Duodenal mucosa (tissue), 2 donors: ENCODE results near the gene MICALL2.

Experiments
- H3K27ac ChIP-seq: one replicate; pipeline ENCODE4 v1.7.0; 2013; ENCODE audit warnings: low read depth, low read length
- H3K27me3 ChIP-seq, 2 donors: one replicate each; pipeline ENCODE4 v1.7.0; 2013; ENCODE audit warnings: low read length in 2 of 2, control low read depth in 1 of 2; ENCODE audit not compliant: insufficient read depth in 2 of 2, control insufficient read depth in 1 of 2
- H3K36me3 ChIP-seq, 2 donors: one replicate each; pipeline ENCODE4 v1.7.0; 2013; ENCODE audit warnings: low read length in 2 of 2, control low read depth in 1 of 2; ENCODE audit not compliant: insufficient read depth in 2 of 2, control insufficient read depth in 1 of 2
- H3K4me1 ChIP-seq, 2 donors: one replicate each; pipeline ENCODE4 v1.7.0; 2013; ENCODE audit warnings: low read length in 2 of 2, control low read depth in 1 of 2; ENCODE audit not compliant: insufficient read depth in 2 of 2, control insufficient read depth in 1 of 2
- H3K4me3 ChIP-seq, 2 donors: one replicate each; pipeline ENCODE4 v1.7.0; 2013; ENCODE audit warnings: low read length in 2 of 2, low read depth in 1 of 2
- H3K9ac ChIP-seq, 2 donors: one replicate each; pipeline ENCODE4 v1.7.0; 2013; ENCODE audit warnings: low read length in 2 of 2, low read depth in 1 of 2
- H3K9me3 ChIP-seq, 2 donors: one replicate each; pipeline ENCODE4 v1.7.0; 2013; ENCODE audit warnings: low read length in 2 of 2, control low read depth in 1 of 2; ENCODE audit not compliant: control insufficient read depth in 1 of 2

The MICALL2 gene

DNA sequence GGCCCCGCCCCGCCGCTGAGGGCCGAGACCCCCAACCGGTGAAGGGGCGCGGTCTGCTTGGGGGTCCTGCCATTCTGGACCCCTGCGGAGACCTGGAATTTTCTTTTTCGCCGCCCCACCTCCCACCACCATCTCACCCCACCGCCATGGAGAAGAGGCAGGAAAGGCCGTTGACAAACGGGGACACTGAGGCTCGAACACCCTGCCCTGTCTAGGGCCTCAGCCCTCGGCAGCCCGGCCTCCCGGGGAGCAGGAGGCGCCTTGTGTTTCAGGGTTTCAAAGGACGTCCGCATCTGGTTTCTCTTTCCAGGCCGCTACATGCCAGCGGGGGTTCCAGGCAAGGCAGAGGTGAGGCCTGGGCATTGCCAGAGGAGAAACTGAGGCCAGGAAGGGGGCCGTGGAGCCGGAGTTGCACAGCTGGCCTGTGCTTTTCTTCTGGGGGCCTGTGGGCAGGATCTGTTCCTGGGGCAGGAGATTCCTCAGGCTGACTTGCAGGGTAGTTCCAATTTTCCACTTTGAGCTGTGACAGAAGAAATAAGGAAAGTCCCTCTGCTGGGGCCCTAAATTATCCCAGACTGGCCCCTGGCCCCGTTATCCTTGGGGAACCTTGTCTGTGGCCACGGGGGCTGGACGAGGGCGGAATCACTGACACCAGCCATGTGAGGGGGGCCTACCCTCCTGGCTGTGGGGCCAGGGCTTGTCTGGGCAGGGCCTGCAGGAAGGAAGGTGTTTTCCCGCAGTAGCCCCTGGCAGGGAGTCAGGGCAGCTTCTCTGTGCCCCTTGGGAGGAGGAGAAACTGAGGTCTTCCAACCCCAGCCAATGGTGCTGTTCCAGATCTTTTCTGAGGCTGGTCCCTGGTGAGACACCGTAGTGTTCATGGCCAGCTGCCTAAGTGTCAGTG, 900 bp upstream of the MICALL2 start:
- H3K27me3 ChIP-seq, result no peaks in the 10 kb centered on the region
- H3K4me3 ChIP-seq, result peak overlapping the region; percentile 65 to 68
- no peaks in the 10 kb centered on the region for H3K36me3 ChIP-seq
- H3K4me1 ChIP-seq, result peaks cover 62 to 82% of the 10 kb centered on the region in 2 donors
- peak overlapping the region; percentile 80 to 88 for H3K9ac ChIP-seq
- H3K27ac ChIP-seq, result peak overlapping the region; percentile 96
- H3K9me3 ChIP-seq, result no peaks in the 10 kb centered on the region

DNA sequence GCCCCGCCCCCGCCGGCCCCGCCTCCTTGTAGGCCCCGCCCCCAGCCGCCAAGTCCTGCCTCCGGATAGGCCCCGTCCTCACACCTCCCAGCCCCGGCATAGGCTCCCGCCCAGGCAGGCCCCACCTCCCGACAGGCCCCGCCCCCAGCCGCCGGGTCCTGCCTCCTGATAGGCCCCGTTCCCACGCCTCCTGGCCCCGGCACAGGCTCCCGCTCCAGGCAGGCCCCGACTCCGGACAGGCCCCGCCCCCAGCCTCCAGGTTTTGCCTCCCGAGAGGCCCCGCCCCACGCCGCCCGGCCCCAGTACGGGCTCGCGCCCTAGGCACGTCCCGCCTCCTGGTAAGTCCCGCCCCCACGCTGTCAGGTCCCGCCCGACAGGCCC, 232 bp upstream of the MICALL2 start:
- Histone ChIP-seq H3K9me3 (no peaks in the 10 kb centered on the region), H3K4me3 (peak overlapping the region in 1 of 2 donors; percentile 65), H3K36me3 (no peaks in the 10 kb centered on the region), H3K27ac (no peak overlapping the region), H3K9ac (peak overlapping the region in 1 of 2 donors; percentile 80), H3K4me1 (peaks cover 65 to 86% of the 10 kb centered on the region in 2 donors), H3K27me3 (no peaks in the 10 kb centered on the region)

DNA sequence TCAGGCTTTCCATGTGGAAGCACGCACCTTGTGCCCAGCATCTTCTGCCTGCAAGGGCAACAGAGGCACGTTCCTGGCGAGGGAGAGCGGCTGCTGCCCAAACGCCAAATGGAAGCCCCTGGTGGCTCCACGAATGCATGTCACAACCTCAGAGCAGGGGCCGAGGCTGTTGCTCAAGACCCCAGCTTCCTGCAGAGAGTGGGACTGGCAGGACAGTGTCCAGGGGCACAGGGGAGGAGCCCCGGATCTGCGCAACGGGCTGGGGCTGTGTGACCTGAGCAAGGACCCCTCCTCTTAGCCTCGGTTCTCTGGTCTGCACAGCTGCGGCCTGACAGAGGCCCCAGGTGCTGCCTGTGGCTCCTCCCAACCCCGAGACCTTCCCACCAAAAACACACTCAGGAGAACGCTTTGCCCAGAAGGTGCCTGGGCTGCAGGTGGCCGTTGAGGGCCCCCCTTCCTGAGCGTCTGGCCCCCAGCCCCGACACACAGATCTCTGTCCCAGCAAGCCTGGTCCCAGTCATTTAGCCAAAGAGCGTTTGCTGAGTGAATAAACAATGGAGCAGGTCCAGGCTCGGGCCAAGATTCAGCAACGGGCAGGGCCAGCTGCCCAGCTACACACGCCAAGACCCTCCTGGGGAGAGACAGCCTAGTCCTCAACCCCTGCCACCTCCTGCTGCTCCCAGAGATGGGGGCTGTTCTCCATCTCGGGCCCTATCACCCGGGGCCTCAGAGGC, 1.2 kb downstream of the MICALL2 start:
- Histone ChIP-seq H3K4me1 (peaks cover 52 to 74% of the 10 kb centered on the region in 2 donors), H3K9me3 (no peaks in the 10 kb centered on the region), H3K27me3 (no peaks in the 10 kb centered on the region), H3K27ac (peak overlapping the region; percentile 88), H3K36me3 (no peaks in the 10 kb centered on the region), H3K4me3 (peak overlapping the region; percentile 88 to 93), H3K9ac (peak overlapping the region; percentile 81 to 88)

DNA sequence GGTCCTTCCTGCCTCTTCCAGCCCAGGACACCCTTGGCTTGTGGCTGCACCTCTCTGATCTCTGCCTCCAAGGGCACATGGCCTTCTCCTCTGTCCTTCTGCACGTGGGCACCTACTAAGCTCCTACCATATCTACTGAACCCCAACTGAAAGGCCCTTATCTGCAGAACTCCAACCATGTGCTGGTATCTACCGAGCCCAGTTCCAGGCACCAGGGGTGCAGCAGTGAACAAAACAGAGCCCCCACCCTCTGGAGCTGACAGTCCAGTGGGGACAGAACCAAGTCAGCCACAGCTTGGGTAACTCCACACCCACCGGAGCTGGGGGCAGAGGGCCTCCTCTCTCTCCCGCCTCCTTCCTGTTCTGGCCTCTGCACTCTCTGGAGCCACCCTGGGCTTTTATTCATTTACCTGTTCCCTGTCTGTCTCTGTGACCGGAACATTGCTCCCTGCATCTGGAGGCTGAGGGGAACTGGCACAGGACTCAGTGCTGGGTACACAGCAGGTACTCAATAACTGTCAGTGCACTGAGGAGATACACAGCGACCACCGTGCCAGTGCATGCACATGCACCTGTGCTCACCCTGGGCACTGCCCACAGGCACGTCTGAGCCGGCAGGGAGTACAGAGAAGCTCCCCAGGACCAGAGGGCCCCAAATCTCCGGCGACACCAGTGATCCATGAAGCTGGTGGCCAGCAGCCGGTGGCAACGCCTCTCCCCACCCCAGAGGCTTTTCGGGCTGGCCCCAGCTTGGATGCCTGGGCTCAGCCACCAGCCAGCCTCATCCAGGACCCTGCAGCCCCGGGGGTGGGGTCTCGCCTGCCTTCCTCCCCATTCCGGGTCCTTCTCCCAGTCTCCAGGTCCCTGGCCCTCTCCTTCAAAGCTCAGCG, 2.0 kb downstream of the MICALL2 start:
- H3K36me3 ChIP-seq, result no peaks in the 10 kb centered on the region
- H3K4me1 ChIP-seq, result peaks cover 45 to 71% of the 10 kb centered on the region in 2 donors
- no peaks in the 10 kb centered on the region for H3K9me3 ChIP-seq
- peak overlapping the region; percentile 88 to 93 for H3K4me3 ChIP-seq
- no peak overlapping the region for H3K27ac ChIP-seq
- H3K27me3 ChIP-seq, result no peaks in the 10 kb centered on the region
- H3K9ac ChIP-seq, result peak overlapping the region; percentile 81 to 88

DNA sequence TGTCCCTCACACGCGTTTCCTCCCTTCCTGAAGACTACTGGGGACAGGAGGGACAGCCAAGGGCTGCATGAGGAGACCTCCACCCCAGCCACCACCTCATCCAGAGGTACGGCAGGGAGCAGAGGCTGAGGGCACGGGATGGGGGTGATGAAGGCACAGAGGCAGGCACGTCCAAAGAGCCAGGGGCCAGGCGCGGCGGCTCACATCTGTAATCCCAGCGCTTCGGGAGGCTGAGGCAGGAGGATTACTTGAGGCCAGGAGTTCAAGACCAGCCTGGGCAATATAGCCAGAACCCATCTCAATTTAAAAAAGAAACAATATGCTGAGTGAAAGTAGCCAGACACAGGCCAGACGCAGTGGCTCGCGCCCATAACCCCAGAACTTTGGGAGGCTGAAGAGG, 3.3 kb downstream of the MICALL2 start:
- peak overlapping the region; percentile 48 to 71 for H3K9ac ChIP-seq
- peaks cover 32 to 58% of the 10 kb centered on the region in 2 donors for H3K4me1 ChIP-seq
- H3K36me3 ChIP-seq, result no peaks in the 10 kb centered on the region
- no peaks in the 10 kb centered on the region for H3K9me3 ChIP-seq
- no peaks in the 10 kb centered on the region for H3K27me3 ChIP-seq
- H3K4me3 ChIP-seq, result peak overlapping the region; percentile 34 to 42
- H3K27ac ChIP-seq, result peak overlapping the region; percentile 70

DNA sequence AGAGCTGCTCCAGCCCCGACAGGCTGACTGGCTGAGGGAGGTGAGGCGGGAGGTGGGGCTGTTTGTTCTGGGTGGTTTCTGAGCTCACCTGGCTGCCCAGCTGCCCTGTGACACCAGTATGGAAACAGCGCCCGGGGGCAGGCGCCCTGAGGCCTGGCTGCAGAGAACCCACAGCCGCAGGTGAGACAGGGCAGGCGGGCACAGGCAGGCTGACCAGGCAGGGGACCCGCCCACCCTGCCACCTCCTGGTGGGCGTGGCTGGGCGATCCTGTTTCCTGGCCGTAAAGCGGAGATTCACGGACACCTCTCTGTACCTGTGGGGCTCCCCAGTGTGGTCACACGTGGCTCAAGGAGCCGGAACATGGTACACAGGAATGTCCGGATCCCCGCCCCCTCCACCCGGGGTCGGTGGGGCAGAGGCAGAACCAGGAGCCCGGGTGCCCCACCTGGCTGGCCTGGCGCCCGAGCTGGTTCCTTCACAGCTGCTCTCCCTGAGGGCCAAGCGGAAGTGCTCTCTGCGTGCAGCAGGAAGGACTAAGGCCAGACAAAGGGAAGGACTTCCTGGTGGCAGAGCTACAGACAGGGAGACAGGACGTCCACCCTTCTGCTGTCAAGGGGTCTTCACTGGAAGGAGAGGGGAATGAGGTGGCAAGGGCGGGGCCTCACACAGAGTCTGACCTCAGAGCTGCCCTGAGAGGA, 3.9 kb downstream of the MICALL2 start:
- peak overlapping the region; percentile 70 for H3K27ac ChIP-seq
- peak overlapping the region; percentile 34 to 42 for H3K4me3 ChIP-seq
- no peaks in the 10 kb centered on the region for H3K36me3 ChIP-seq
- no peaks in the 10 kb centered on the region for H3K9me3 ChIP-seq
- H3K27me3 ChIP-seq, result no peaks in the 10 kb centered on the region
- H3K9ac ChIP-seq, result peak overlapping the region; percentile 48 to 71
- peaks cover 27 to 53% of the 10 kb centered on the region in 2 donors for H3K4me1 ChIP-seq

DNA sequence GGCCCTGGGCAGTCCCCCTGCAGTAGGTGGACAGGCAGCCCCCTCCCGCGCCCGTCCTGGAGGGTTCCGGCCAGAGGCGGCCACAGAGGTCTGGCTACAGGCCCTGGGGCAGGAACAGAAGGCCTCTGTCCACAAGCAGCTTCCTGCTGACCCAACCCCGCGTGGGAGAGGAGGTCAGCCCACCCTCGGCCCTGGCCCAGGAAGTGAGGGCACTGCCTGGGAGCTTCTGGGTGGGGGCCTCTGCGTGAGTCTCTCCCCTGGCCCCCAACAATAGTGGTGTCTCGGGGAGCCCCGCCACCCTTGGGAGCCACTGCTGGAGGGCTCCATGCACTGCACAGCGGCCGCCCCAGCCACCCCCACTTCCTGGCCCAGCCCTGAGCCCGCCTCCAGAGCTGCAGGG, 4.7 kb downstream of the MICALL2 start:
- H3K27me3 ChIP-seq, result no peaks in the 10 kb centered on the region
- H3K36me3 ChIP-seq, result no peaks in the 10 kb centered on the region
- peak overlapping the region; percentile 70 for H3K27ac ChIP-seq
- peaks cover 23 to 48% of the 10 kb centered on the region in 2 donors for H3K4me1 ChIP-seq
- peak overlapping the region in 1 of 2 donors; percentile 48 for H3K9ac ChIP-seq
- no peaks in the 10 kb centered on the region for H3K9me3 ChIP-seq
- H3K4me3 ChIP-seq, result no peak overlapping the region

DNA sequence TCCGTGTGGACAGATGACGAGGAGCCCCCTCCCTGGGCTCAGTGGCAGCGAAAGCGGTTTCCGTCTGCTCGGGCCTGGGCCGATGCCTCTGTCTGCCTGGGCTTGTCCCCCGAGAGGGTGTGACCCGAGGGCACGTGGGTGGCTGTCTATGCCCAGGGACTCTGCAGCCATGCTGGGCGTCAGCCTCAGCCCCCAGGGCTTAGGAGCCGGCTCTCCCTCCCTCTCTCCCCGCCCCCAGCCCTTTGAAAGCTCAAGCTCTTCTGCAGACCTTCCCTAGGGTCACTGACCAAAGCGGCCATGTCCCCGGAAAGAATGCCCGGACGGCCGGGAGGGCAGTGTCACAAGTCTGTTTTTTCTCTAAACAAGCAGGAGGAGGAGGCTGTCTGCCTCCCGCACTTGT, 7.1 kb downstream of the MICALL2 start:
- Histone ChIP-seq H3K27me3 (no peaks in the 10 kb centered on the region), H3K4me3 (no peak overlapping the region), H3K27ac (no peak overlapping the region), H3K9ac (no peak overlapping the region), H3K4me1 (peaks cover 18 to 29% of the 10 kb centered on the region in 2 donors), H3K36me3 (peaks cover 0 to 4% of the 10 kb centered on the region in 2 donors), H3K9me3 (no peaks in the 10 kb centered on the region)

DNA sequence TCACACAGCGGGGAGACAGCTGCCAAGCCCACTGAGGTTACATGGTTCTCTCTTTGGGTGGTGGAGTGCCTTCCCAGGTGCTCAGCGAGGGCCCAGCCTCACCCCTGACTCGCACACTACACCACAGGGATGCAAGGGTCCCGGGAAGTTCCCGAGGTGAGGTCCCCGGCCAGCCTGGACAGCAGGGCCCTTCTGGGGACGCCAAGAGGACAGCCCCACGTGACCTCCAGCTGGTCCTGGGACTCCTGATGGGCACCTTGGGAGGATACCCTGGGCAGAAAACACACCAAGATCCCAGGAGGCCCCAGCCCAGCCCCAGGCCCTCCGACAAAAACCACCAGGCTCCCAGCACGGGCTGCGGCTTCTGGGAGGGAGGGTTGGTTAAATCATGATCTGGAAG, 8.3 kb downstream of the MICALL2 start:
- H3K4me3 ChIP-seq, result no peak overlapping the region
- peaks cover 0 to 4% of the 10 kb centered on the region in 2 donors for H3K36me3 ChIP-seq
- no peak overlapping the region for H3K9ac ChIP-seq
- H3K27ac ChIP-seq, result no peak overlapping the region
- H3K9me3 ChIP-seq, result no peaks in the 10 kb centered on the region
- H3K27me3 ChIP-seq, result no peaks in the 10 kb centered on the region
- H3K4me1 ChIP-seq, result peaks cover 15 to 18% of the 10 kb centered on the region in 2 donors
